SK-N-SH treated with all-trans-retinoic acid at 6 μM for 48 hours (cell line): ENCODE results near the gene TMEM31.

Source experiments
- ATAC-seq: fragments of 200-7000 bp; cut with Tn5 transposase; 3 replicates; pipeline ENCODE4 v1.9.1; 2020; ENCODE audit warnings: mild to moderate bottlenecking, moderate library complexity
- BACH2 ChIP-seq: fragments of 250-450 bp; sonication (Bioruptor Pico); IDR thresholded peaks from 2 replicates; pipeline ENCODE4 v1.9.0; 2021; ENCODE audit warnings: mild to moderate bottlenecking, borderline replicate concordance
- CSRNP3 ChIP-seq: fragments of 250-450 bp; sonication (Bioruptor Pico); IDR thresholded peaks from 2 replicates; pipeline ENCODE4 v1.5.1; 2021; ENCODE audit warnings: mild to moderate bottlenecking, moderate library complexity
- GLIS3 ChIP-seq: fragments of 250-450 bp; sonication (Bioruptor Pico); IDR thresholded peaks from 2 replicates; pipeline ENCODE4 v1.5.0; 2020; ENCODE audit warnings: mild to moderate bottlenecking, moderate library complexity
- ISL1 ChIP-seq: fragments of 250-450 bp; sonication (Bioruptor Pico); IDR thresholded peaks from 2 replicates; pipeline ENCODE4 v2.1.2; 2022; ENCODE audit warnings: mild to moderate bottlenecking, moderate library complexity
- OSR1 ChIP-seq: fragments of 250-450 bp; sonication (Bioruptor Pico); IDR thresholded peaks from 2 replicates; pipeline ENCODE4 v1.8.0; 2022; ENCODE audit warnings: moderate library complexity, mild to moderate bottlenecking, inconsistent platforms
- PPARA ChIP-seq: fragments of 250-450 bp; sonication (Bioruptor Pico); IDR thresholded peaks from 2 replicates; pipeline ENCODE4 v1.5.0; 2020; ENCODE audit warnings: mild to moderate bottlenecking, borderline replicate concordance
- SNAI2 ChIP-seq: fragments of 250-450 bp; sonication (Bioruptor Pico); IDR thresholded peaks from 2 replicates; pipeline ENCODE4 v1.5.0; 2020; ENCODE audit warnings: mild to moderate bottlenecking, moderate library complexity
- TCF4 ChIP-seq: fragments of 250-450 bp; sonication (Bioruptor Pico); IDR thresholded peaks from 2 replicates; pipeline ENCODE4 v1.8.0; 2021; ENCODE audit warnings: mild to moderate bottlenecking, moderate library complexity, borderline replicate concordance
- TOX ChIP-seq: fragments of 250-450 bp; sonication (Bioruptor Pico); IDR thresholded peaks from 2 replicates; pipeline ENCODE4 v1.8.0; 2021; ENCODE audit warnings: mild to moderate bottlenecking, moderate library complexity, borderline replicate concordance
- ZC3H10 ChIP-seq: fragments of 250-450 bp; sonication (Bioruptor Pico); IDR thresholded peaks from 2 replicates; pipeline ENCODE4 v1.5.1; 2021; ENCODE audit warnings: mild to moderate bottlenecking, moderate library complexity
- ZFP3 ChIP-seq: fragments of 250-450 bp; sonication (Bioruptor Pico); IDR thresholded peaks from 2 replicates; pipeline ENCODE4 v1.5.0; 2020; ENCODE audit warnings: mild to moderate bottlenecking, moderate library complexity
- ZFP30 ChIP-seq: fragments of 450-650 bp; formaldehyde crosslinking; IDR thresholded peaks from 2 replicates; pipeline ENCODE4 v1.5.0; 2022; ENCODE audit warnings: mild to moderate bottlenecking, moderate library complexity
- ZNF565 ChIP-seq: fragments of 450-650 bp; formaldehyde crosslinking; conservative IDR thresholded peaks from 2 replicates; pipeline ENCODE4 v1.5.0; 2020; ENCODE audit warnings: low read depth, mild to moderate bottlenecking, moderate library complexity
- ZNF70 ChIP-seq: fragments of 450-650 bp; formaldehyde crosslinking; IDR thresholded peaks from 2 replicates; pipeline ENCODE4 v1.5.0; 2020; ENCODE audit warnings: mild to moderate bottlenecking, moderate library complexity
- ZNF8 ChIP-seq: fragments of 450-650 bp; formaldehyde crosslinking; IDR thresholded peaks from 2 replicates; pipeline ENCODE4 v1.5.0; 2020; ENCODE audit warnings: mild to moderate bottlenecking, moderate library complexity
- TF ChIP-seq, protein P1 (sequence below): fragments of 250-450 bp; sonication (Bioruptor Pico); IDR thresholded peaks from 2 replicates; pipeline ENCODE4 v1.8.0; 2020; ENCODE audit warnings: mild to moderate bottlenecking, moderate library complexity, borderline replicate concordance
- TF ChIP-seq, protein P2 (sequence below): fragments of 250-450 bp; sonication (Bioruptor Pico); IDR thresholded peaks from 2 replicates; pipeline ENCODE4 v1.5.1; 2020; ENCODE audit warnings: low read depth, mild to moderate bottlenecking, moderate library complexity
- TF ChIP-seq, protein P3 (sequence below): fragments of 250-450 bp; sonication (Bioruptor Pico); IDR thresholded peaks from 2 replicates; pipeline ENCODE4 v1.5.0; 2020; ENCODE audit warnings: mild to moderate bottlenecking, moderate library complexity

TMEM31 gene

GRCh38 chrX:103686199-103687072 is 24.3 kb upstream of the TMEM31 start, which contains the start of gene MORF4L2:
TSS of gene MORF4L2 (minus strand) at chrX:103686699. CDS start at chrX:103677027, 9,672 bp downstream.
- TF ChIP-seq SNAI2 (CRISPR knock-in tag) (no peak), TOX (CRISPR knock-in tag) (0 out of 2 replicates have a peak, but pooled peaks have one; percentile 1)
- ATAC-seq, result peak; percentile 90

DNA sequence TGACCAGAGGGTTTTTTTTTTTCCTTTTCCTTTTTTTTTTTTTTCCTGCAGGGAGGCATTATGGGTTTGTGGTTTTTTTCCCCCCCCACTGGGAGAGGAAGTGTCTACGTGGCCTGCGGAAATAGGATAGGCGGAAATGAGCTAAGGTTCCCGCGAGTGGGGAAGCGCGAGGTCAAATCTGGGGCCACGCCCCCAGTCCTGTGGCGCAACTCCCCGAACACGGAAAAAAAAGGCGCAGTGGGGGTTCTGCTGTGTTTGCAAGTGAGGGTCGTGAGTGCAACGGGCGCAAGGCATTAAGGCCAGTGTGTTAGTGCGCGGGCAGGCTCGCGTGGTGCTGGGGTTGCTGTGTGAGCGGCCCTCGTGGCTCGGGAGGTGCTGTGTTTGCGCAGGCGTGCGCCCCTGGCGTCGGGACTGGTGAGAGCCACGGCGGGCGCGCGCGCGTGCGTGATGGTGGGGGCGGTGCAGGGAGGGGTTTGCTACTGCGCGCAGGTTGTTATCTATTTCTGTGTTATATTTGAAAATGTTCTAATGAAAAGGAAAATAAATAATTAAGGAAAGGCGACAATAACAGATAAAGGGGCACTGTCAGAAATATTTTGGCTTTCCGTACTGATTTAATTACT is 23.5 kb upstream of the TMEM31 start:
- ATAC-seq, result peak; percentile 79
- no peak for TF ChIP-seq GLIS3 (CRISPR knock-in tag)
- TF ChIP-seq, protein P1, sequence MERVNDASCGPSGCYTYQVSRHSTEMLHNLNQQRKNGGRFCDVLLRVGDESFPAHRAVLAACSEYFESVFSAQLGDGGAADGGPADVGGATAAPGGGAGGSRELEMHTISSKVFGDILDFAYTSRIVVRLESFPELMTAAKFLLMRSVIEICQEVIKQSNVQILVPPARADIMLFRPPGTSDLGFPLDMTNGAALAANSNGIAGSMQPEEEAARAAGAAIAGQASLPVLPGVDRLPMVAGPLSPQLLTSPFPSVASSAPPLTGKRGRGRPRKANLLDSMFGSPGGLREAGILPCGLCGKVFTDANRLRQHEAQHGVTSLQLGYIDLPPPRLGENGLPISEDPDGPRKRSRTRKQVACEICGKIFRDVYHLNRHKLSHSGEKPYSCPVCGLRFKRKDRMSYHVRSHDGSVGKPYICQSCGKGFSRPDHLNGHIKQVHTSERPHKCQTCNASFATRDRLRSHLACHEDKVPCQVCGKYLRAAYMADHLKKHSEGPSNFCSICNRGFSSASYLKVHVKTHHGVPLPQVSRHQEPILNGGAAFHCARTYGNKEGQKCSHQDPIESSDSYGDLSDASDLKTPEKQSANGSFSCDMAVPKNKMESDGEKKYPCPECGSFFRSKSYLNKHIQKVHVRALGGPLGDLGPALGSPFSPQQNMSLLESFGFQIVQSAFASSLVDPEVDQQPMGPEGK (CRISPR knock-in tag), result peak; percentile 29; the same call in 1 of the 2 replicates

DNA sequence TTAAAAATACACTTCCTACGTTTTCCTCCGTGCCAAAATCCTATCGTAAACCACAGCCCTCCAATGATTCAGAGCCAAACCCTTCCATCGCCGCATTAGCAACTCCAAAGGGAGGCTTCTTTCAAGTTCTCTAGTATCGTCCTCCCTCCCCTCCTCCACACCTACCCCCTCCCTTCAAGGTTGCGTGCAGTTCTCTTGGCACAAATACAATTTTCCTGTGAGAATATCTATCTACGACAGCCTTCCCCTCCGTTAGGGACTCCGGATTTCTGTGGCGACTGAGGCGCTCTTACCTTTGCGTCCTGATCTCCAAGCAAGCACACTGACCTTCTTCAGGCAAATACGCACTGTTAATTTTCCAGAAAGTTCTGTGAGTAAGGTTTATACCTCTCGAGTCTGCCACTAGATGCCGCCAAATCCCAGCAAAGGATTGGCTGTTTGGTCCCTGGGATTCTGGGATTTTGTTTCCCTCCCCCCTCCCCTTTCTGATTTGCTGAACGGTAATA is 23.0 kb upstream of the TMEM31 start:
- ATAC-seq, result peak; percentile 51

More for the DNA sequence above, 23.0 kb upstream of the TMEM31 start:
- TF ChIP-seq ZC3H10 (no peak), TCF4 (CRISPR knock-in tag) (no peak), OSR1 (no peak), CSRNP3 (CRISPR knock-in tag) (no peak), ZNF8 (CRISPR knock-in tag) (no peak), ZNF565 (CRISPR knock-in tag) (no peak), BACH2 (CRISPR knock-in tag) (no peak), ISL1 (CRISPR knock-in tag) (no peak), PPARA (CRISPR knock-in tag) (no peak), ZNF70 (CRISPR knock-in tag) (no peak), ZFP3 (CRISPR knock-in tag) (no peak), ZFP30 (no peak)
- TF ChIP-seq, protein P2, sequence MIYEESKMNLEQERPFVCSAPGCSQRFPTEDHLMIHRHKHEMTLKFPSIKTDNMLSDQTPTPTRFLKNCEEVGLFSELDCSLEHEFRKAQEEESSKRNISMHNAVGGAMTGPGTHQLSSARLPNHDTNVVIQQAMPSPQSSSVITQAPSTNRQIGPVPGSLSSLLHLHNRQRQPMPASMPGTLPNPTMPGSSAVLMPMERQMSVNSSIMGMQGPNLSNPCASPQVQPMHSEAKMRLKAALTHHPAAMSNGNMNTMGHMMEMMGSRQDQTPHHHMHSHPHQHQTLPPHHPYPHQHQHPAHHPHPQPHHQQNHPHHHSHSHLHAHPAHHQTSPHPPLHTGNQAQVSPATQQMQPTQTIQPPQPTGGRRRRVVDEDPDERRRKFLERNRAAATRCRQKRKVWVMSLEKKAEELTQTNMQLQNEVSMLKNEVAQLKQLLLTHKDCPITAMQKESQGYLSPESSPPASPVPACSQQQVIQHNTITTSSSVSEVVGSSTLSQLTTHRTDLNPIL, result no peak
- TF ChIP-seq, protein P3, sequence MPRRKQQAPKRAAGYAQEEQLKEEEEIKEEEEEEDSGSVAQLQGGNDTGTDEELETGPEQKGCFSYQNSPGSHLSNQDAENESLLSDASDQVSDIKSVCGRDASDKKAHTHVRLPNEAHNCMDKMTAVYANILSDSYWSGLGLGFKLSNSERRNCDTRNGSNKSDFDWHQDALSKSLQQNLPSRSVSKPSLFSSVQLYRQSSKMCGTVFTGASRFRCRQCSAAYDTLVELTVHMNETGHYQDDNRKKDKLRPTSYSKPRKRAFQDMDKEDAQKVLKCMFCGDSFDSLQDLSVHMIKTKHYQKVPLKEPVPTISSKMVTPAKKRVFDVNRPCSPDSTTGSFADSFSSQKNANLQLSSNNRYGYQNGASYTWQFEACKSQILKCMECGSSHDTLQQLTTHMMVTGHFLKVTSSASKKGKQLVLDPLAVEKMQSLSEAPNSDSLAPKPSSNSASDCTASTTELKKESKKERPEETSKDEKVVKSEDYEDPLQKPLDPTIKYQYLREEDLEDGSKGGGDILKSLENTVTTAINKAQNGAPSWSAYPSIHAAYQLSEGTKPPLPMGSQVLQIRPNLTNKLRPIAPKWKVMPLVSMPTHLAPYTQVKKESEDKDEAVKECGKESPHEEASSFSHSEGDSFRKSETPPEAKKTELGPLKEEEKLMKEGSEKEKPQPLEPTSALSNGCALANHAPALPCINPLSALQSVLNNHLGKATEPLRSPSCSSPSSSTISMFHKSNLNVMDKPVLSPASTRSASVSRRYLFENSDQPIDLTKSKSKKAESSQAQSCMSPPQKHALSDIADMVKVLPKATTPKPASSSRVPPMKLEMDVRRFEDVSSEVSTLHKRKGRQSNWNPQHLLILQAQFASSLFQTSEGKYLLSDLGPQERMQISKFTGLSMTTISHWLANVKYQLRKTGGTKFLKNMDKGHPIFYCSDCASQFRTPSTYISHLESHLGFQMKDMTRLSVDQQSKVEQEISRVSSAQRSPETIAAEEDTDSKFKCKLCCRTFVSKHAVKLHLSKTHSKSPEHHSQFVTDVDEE (CRISPR knock-in tag), result no peak
- TF ChIP-seq, protein P1 (CRISPR knock-in tag), result no peak
